Activated T-helper 1 cell treated with anti-CD3 and anti-CD28 coated beads, Interleukin-2, amount 50 U/mL, for 16 hours (primary cell): ENCODE measurements around the gene GDF2.

Experiments used
- DNase-seq, 2 donors: peaks; one replicate each; pipeline ENCODE4 v3.0.0-alpha.2; 2020; ENCODE audit warnings: low read depth in 1 of 2, low spot score in 1 of 2

GDF2 gene

DNA sequence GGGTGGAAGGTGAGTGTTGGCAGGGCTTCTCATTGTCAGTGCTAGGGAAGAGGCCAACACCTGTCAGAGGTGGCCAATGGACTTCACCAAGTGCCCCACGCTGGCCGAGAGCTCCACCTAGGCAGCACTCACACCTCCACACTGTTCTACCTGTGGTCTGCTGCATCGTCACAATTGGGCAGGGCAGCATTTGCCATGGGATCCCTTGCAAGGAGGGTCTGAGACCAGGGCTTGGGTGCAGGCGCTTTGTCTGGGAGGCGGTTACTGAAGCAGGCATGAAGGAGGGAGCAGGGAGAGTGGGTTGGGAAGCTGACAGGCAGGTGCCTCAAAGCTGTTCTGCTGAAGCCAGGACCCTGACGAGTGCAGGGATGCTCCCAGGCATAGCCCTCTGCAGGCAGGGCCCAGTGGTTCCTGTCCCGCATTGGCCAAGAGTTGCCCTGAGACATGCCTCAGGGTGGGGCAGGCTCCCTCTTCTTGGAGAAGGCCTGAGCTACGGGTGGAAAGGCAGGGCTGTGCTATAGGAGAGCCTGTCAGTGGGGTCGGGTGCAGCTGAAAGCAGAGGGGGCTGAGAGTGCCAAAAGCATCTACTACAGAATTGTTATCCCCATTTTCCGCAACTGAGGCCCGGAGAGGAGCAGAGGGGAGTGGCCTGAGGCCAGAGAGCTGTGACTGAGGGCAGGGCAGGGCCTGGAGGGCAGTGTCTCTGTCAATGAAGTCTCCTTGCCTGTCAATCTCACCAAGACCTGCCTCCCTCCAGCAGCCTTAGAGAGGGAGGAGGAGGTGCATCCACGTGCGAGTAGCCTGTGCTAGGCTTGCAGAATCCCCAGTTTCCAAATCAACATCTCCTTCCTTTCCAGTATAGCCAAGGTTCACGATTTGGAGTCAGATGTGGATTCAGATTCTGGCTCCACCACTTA is 29.9 kb downstream of the GDF2 start:
- no peak for DNase-seq

DNA sequence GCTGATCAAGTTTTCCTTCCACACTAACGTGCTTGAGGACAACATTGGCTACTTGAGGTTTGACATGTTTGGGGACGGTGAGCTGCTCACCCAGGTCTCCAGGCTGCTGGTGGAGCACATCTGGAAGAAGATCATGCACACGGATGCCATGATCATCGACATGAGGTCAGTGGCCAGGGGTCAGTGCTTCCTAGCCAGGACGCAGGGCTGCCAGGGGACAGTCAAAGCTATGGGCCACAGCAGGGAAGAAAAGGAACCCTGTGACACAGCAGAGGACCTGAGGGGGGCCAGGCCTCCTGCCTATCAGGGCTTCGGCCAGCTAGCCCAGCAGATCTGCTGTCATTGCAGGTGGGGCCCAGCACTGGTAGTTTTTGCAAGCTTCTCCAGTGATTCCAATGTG is 31.1 kb downstream of the GDF2 start:
- DNase-seq: no peak

- DNase-seq: no peak
Observed at GRCh38 chr10:47354165-47354564, 31.9 kb downstream of the GDF2 start.

DNA sequence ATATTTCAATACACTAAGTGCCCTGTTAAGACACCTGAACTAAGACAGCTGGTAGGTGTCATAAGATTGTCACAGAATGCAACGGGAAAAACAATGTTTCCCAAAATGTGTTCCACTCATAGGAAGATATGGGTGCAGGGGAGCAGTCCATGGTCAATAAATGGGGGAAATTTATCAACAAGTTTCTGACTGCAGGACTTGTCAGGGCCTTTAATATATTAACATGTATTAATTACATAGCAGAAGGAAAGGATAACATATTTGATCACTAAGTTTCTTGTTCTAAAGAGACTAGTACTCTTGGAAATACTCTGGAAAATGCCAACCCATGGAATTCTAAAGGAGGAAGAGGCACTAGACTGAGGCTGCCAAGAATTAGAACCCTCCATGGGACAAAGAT is 32.6 kb downstream of the GDF2 start:
- DNase-seq: no peak

DNA sequence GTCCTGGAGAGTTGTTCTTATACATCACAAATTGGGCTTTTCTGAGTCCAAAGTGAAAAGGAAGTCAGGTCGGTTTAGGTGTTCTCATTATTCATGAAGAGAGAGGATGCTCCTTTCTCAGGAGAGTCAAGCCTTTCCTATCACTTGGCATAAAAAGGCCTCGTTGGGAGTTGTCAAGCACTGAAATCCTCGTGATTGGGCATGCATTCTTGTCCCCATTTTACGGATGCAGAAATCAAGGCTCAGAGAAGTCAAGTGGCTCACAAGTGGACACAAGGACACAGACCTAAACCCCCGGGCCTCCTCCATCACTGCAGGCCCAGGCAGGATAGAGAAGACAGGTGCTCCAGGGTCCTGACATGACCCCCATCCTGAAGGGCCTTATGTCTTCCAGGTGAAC is 34.5 kb downstream of the GDF2 start:
- DNase-seq: no peak

DNA sequence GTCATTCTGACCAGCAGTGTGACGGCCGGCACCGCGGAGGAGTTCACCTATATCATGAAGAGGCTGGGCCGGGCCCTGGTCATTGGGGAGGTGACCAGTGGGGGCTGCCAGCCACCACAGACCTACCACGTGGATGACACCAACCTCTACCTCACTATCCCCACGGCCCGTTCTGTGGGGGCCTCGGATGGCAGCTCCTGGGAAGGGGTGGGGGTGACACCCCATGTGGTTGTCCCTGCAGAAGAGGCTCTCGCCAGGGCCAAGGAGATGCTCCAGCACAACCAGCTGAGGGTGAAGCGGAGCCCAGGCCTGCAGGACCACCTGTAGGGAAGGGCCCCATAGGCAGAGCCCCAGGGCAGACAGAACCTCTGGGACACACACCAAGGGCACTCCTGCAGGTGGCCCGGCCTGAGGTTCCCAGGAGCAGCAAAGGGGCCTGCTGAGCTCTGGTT is 34.9 kb downstream of the GDF2 start:
- no peak for DNase-seq

GRCh38 chr10:47357911-47358310 is 35.7 kb downstream of the GDF2 start:
- no peak for DNase-seq

DNA sequence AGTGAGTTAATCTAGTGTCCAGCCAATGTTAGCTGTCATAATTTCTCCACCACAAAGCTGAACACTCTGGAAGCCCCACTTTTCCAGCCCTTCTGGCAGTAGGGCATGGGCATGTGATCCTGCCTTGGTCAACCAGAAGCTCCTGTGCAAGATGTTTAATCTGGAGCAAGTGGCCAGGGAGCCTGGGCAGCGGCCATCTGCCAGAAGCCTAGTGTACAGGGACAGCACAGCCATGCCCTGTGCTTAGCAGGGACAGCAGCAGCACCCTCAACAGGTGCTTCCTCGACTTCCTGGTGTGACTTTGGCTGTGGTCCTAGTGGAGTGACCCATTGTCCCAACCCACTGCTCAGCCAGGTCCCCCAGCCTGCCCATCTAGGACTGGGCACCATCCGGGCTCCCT is 36.2 kb downstream of the GDF2 start:
- DNase-seq: no peak

- DNase-seq: no peak
Observed at GRCh38 chr10:47359101-47359500, 36.8 kb downstream of the GDF2 start.

GRCh38 chr10:47359626-47360418 is 37.6 kb downstream of the GDF2 start:
- no peak for DNase-seq

DNA sequence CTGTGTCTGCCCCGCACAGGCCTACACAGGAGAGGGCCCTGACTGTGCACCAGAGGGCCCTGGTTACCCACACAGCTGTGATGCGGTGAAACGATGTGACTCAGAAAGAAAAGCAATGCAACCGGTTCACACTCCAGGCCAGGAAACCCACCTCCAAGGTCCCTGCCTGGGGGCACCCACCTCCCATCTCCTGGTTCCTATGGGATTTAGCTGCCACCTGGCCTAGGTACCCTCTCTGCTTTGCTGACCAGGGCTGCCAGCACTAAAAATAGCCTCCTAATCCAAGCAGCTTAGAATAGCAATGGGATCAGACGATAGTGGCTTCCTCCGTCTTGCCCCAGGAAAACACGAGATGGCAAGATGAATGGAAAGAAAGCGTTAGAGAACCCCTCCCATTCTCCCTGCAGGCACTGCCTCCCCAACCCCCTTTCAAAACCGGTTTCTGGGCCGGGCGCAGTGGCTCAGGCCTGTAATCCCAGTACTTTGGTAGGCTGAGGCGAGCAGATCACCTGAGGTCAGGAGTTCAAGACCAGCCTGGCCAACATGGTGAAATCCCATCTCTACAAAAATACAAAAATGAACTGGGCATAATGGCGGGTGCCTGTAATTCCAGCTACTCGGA is 38.3 kb downstream of the GDF2 start:
- DNase-seq: no peak

GRCh38 chr10:47361293-47361692 is 39.0 kb downstream of the GDF2 start:
- DNase-seq: no peak

- DNase-seq: no peak
Observed at GRCh38 chr10:47362199-47362598, 39.9 kb downstream of the GDF2 start.

- no peak for DNase-seq
Observed at GRCh38 chr10:47363781-47364180, 41.5 kb downstream of the GDF2 start.

DNA sequence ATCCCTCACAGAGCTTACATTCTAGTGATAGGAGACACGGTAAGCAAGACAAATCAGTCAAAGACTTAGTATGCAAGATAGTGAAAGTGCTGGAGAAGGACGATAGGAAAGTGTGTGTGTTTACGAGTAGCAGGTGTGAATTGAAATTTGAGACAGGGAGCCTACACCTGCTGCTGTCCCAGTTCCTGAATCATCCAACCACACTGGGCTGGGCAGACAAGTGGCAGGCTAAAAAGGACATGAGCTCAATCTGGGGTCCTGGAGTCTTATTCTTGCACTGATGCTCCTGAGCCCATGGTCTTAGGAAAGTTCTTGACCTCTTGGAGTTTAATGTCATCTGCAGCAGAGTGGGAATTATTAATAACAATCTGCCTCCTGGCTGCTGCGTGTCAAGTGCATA is 42.1 kb downstream of the GDF2 start:
- no peak for DNase-seq

- DNase-seq: no peak
Observed at GRCh38 chr10:47364911-47365310, 42.7 kb downstream of the GDF2 start.

DNA sequence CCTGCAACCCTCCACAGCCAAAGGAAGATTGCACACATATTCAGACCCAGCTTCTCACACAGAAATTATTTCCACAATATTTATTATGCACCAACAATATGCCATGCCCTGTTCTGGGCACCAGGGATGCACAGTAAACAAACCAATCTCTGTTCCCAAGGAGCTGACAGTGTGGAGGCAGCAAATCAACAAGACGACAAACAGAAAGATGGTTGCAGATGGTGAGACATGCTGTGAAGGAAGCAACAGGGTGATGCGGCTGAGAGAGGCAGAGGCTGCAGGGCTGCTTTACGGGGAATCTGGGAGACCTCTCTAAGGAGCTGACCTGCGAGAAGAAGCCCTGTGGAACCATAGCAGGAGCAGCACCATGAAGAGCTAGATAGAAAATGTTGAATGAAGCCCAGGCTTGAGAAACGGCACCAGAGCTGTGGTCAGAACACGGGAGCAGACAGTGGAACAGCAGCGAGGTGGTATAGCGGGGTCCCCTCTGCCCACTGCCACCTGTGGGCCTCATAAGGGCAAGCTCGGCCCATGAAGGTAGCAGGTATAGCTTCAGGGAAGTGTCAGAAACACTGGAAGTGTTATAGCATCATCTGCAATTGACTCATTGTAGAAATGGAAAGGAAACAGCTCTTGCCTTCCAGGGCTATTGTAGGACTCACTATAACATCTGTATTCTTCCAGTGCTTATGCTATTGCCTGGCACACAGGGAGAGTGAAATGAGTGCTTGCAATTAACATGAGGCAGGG is 43.4 kb downstream of the GDF2 start:
- no peak for DNase-seq

- DNase-seq: no peak
Observed at GRCh38 chr10:47366181-47366631, 44.0 kb downstream of the GDF2 start.

DNA sequence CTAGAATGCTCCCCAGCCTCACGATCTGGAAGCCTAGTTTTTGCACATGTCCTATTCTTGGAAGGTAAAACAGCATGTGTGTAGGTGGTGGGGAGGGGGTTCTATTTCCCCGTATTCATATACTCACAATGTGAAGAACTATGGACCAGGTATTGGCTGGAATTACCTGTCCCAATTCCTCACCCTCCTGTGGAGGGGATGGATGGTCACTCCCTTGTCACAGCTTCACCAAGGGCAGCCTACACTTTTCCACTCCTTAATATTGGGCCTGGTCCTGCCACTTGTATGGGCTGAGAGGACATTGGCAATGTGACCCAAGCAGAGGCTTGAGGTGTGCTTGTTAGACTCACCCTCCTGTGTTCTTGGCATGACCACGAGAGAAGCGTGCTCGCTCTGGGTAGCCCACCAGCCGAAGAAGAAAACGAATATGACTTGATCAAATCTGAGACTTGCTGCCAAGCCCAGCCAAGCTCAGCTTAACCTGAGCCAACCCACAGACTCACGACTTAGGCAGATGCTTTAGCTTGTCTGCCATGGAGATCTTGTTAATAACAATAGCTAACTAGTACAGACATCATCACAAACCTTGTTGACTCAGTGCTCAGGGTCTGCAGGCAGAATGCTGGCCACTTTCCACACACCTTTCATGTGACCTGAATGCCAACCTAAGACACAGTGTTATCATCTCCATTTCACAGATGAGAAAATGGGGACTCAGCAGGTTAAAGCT is 44.6 kb downstream of the GDF2 start:
- no peak for DNase-seq

- DNase-seq: no peak
Observed at GRCh38 chr10:47367646-47368045, 45.4 kb downstream of the GDF2 start.
